DND-41 (cell line): ENCODE results near the gene KCNQ1OT1.

Experiments
- EZH2 ChIP-seq: IDR thresholded peaks from 3 replicates; pipeline ENCODE4 v1.6.1; 2012; ENCODE audit warnings: borderline replicate concordance, low read depth, mild to moderate bottlenecking, moderate library complexity, low read length, inconsistent platforms; ENCODE audit not compliant: severe bottlenecking
- TF ChIP-seq, protein P1 (sequence below): IDR thresholded peaks from 2 replicates; pipeline ENCODE4 v1.5.1; 2012; ENCODE audit warnings: borderline replicate concordance, low read length, moderate library complexity, mild to moderate bottlenecking; ENCODE audit not compliant: poor library complexity, severe bottlenecking; ENCODE audit errors: extremely low read depth

DNA sequence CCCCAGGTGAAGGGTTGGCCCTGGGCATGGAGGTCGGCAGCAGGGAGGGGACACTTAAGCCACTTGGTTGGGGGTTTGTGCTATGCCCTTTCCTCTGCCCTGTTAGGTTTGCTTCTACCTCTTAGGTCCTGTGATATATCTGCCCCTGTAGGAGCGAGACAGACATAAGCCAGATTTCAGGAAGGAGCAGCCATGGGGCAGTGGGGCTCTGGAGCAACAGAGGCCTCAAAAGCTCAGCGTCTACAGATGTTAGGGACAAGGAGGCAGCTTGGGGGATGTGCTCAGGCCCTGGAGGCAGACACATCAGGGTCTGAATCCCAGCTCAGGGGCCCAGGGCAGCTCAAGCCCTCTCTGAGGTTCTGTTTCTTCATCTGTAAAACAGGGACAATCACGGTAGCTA is 27.2 kb upstream of the KCNQ1OT1 start:
- TF ChIP-seq, protein P1, sequence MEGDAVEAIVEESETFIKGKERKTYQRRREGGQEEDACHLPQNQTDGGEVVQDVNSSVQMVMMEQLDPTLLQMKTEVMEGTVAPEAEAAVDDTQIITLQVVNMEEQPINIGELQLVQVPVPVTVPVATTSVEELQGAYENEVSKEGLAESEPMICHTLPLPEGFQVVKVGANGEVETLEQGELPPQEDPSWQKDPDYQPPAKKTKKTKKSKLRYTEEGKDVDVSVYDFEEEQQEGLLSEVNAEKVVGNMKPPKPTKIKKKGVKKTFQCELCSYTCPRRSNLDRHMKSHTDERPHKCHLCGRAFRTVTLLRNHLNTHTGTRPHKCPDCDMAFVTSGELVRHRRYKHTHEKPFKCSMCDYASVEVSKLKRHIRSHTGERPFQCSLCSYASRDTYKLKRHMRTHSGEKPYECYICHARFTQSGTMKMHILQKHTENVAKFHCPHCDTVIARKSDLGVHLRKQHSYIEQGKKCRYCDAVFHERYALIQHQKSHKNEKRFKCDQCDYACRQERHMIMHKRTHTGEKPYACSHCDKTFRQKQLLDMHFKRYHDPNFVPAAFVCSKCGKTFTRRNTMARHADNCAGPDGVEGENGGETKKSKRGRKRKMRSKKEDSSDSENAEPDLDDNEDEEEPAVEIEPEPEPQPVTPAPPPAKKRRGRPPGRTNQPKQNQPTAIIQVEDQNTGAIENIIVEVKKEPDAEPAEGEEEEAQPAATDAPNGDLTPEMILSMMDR, result no peak
- no peak for TF ChIP-seq EZH2
